ENCODE measurements around the gene IFT20.

The IFT20 gene

DNA sequence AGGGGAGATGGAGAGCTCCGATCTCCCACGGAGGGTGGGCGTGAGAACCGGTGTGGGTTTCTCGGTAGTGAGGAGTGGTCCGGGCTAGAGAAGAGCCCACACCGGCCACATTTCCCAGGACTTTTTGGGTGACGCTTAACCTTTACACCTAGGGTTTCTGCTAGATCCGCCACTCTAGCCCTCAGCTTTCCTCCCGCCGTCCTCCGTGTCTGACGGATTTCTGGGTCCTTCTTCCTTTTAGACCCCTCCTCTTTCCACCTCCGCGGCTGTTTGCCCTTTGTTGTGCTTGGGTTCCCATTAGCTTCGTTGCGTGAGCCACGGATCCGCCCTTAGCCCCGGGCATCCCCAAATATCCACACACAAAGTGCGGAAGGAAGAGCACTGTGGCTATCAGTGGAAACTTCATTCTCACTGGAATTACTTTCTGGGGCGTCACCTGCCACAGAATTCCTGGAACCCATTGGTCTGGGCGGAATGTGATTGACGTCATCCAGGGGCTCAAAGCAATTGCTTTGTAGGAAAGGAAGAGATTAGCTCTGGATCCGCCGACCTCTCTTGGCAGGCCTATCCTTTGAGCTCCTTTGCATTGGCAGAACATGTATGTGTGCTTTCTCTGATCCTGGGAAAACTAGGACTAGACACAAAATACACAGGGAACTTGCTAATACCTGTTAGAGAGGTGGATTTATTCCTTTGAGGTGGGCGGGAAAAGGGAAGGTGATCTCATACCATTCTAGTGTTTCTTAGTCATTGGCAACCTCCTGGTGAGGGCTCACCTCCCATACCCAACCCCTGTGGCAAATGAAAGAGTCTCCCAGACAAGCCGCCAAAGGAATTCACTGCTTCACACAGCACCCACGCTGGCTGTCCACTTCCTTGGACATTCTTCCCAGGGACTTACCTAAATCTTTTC is 943 bp upstream of the IFT20 start:
- DNase-seq (ENCODE audit: low read depth in 2 of 2) = no peak

DNA sequence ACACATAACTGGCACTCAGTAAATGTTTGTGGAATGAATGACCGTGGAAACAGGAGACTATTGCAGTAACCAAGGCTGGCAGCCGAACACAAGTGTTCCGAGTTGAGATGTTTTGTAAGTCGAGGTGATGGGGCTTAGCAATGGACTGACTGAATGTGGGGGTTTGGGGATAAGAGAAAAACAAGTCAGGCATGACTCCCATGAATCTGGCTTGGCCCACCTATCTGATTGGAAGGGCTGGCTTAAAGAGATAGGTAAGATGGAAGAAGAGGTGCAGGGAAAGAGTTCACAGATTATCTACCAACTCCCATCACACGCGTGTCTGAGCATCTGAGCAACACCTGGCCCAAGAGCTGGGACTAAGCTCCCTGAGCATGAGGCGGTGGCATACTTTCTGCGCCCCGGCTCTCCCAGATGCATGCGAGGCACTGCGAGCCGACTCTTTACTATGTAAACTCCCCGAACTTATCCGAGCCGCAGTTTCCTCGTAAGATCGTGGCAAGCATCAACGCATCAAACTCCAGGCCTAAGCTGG is 539 bp downstream of the IFT20 start:
- no peak for DNase-seq (ENCODE audit: low read depth in 2 of 2)

DNA sequence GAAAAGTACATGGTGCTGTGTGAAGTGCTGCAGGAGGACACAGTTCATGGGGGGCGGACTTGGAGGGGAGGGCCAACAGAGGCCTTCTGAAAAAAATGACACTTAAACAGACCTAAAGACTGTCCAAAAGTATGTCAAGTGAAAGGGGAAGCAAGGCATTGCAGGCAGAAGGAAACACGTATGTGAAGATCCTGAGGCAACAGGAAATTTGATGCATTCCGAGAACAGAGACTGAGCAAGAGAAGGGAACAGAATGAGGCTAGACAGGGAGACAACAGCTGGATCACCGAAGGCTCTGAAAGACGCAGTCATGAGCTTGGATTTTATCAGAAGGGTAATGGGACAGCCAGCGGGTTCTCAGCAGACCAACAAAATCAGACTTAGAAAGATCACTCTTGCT is 1.1 kb downstream of the IFT20 start:
- no peak for DNase-seq (ENCODE audit: low read depth in 2 of 2)

DNA sequence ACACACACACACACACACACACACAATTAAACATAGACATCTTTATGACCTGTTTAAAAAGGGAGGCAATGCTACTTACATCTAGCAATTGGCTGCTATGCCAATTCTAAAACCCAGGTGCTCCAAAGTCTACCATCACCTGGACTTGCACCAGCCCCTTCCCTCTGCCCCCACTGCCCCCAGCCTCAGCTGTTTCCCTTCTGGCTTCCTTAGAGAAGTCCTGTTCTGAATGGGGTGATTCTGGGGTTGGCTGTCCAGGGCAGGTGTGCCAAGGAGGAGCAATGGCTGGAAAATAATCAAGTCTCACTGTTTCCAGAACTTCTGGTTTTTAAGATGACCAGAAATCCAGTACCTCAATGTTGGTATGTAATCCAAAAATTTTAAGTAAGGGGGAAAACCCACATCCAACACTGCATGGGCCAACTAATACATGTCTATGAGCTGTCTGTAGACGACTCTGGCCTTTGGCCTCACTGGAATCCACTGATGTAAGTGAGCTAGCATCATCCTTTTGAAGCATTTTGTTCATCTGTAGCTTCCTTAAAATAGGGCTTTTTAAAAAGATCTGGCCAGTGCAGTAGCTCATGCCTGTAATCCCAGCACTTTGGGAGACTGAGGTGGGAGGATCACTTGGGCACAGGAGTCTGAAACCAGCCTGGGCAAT is 2.1 kb downstream of the IFT20 start:
- no peak for DNase-seq (ENCODE audit: low read depth in 2 of 2)

DNA sequence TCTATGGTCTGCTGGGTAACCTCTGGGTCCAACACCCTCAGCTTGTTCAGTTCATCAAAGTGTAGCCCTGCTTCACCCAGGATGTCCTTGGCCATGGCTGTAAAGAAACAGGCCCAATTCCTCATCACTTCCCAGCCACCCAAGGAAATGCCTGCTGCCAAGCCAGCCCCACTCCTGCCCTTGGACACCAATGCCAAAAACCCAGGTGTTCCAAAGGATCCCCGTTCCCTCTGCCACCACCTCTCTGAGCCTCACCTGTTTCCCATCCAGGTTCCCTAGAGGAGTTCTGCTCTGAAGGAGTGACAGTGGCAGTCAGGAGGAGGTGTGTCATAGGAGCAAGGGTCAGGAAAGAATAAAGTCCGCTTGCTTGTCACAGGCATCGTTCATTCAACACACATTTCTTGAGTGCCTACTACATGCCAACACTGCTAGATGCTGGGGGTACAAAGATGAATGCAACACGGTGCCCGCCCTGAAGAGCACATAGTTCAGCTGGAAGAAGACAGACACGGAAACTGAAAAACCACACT is 3.3 kb downstream of the IFT20 start:
- no peak for DNase-seq (ENCODE audit: low read depth in 2 of 2)

DNA sequence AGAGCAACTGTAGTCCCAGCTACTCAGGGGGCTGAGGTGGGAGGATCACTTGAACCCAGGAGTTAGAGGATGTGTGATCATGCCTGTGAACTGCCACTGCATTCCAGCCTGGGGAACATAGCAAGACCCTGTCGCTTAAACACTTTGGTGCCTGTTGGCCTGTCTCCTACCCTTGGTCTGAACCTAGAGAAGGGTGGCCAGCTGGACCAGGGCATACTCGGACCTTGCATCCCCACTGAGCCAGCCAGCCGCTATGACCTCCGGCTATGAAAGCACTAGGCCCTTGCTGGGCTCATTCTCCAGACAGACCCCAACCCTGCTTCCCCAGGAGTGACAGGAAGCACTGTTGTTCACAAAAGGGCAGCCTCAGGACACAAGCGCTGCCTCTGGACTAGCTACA is 4.6 kb downstream of the IFT20 start:
- no peak for DNase-seq (ENCODE audit: low read depth in 2 of 2)

DNA sequence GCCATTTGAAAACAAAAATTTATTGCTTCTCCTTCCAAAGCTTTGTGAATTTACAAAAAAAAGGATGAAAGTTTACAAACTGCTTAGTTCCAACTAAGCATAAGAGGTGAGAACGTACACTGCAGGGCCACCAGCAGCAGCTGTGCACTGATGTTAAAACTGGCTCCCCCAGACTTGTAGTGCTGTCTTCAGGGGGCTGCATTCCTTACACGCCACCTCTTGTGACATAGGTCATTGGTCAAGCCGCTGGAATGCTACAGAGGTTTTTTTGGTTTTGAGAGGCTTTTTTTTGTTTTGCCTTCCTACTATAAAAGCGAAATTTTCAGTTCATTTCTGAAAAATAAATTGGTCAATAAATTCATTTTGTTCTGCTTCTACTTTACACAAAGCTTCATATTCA is 6.9 kb downstream of the IFT20 start:
- DNase-seq (ENCODE audit: low read depth in 2 of 2) = no peak

DNA sequence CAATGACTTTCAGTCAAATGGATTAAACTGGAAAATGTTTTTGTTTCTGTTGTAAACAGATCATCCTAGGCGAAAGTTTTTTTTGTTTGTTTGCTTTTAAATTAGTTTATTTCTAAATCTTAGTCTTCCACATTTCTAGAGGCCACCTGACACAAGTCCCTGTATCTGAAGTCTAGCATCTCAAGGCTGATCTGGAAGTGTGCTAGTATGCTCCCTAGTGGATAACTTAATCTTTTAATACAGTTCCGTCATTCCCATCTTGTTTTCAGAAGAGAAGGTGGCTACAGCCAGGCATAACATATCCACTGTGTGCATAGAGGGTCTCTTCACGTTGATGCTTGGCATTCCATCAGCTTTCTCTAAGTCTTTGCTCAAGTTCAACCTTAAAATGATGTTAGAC is 7.6 kb downstream of the IFT20 start:
- no peak for DNase-seq (ENCODE audit: low read depth in 2 of 2)

DNA sequence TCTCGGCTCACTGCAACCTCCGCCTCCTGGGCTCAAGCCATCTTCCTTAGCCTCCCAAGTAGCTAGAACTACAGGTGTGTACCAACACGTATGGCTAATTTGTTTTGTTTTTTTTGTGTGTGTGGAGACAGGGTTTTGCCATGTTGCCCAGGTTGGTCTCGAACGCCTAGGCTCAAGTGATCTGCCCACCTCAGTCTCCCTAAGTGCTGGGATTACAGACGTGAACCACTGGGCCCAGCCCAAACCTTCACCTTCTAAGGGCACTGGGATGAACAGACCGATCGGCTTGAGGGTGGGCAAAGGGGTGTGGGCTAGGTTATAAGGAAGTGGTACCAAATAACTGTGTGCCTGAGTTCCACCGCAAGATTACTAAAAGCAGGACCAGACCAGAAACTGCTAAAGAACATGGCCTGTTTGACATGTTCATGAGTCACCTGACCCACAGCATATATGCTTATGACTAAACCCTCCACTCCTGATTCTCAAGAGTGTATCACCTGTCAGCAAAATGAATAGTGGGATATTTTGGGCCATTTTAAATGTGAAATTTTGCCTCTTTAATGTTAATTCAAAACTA is 8.2 kb downstream of the IFT20 start:
- no peak for DNase-seq (ENCODE audit: low read depth in 2 of 2)

DNA sequence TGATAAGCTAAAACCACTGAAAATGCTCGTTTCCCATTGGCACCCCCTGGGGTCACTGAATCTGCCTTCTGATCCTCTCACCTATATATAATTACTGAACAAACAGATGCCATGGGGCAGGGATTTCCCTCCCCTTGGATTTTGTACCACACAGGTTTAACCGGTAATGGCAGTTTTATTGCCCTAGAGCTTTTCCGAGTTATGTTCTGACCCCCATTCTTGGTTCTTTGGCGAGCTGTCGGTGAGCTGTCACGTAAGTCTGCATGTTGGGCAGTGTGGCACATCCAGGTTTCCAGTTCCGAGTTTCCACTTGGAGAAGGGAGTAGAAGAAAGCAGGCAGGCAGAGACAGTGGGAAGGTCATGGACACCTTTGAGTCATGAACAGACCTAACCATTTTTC is 9.2 kb downstream of the IFT20 start:
- DNase-seq (ENCODE audit: low read depth in 2 of 2) = no peak

DNA sequence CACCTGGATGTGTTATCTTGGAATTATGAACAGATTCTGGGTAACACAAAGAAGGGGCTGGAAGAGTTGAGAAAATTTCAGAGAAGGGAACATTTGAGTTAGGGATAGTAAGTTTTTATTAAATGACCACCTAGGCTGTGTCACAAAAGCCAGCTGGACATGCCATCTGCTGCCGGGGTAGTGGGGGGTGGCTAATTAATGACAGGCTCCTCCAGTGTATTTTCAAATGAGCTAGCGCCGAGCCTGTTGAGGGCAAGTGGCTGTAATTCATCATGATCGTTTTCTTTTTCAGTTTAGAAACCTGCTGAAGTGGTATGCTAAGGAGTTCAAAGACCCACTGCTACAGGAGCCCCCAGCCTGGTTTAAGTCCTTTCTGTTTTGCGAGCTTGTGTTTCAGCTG is 10.1 kb downstream of the IFT20 start:
- DNase-seq (ENCODE audit: low read depth in 2 of 2) = no peak

DNA sequence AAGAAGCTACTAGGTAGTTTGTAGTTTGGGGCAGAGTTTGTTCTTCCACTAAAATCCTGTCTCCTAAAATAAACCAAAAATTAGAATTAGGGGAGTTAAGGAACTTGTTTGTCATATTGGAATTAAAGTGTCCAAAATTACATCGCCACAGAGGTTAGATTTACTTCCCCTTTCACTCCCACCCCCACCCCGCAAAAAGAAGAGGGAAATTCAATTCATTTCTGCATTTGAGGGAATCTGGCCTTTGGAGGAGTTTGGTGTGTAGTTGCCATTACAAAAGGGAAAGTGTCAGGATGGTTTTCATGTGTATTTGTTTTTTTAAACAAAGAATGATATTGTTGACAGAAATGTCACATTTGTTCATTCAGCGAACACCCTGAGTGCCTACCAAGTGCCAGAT is 10.5 kb downstream of the IFT20 start:
- DNase-seq (ENCODE audit: low read depth in 2 of 2) = no peak

DNA sequence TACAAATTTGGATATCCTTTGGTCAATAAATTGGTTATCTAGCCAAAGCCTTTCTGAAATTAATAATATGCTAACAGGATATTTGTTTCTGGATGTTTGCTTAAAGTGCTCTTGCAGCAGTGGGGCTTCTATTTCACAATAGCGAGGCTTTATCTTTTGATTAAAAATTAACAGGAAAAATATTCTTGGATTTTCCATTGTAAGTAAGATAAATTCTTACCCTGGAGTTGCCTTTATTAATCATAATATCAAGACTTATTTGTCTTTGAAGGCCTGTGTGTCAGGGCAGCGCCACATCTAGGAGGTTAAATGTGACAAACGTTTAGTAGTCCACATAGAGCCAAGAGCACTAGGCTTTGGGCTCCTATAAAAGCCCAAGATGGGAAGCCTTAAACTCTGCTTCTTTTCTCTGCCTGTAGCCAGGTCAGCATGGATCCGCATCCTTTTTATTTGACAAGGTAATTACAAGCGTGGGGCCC is 11.0 kb downstream of the IFT20 start:
- no peak for DNase-seq (ENCODE audit: low read depth in 2 of 2)

DNA sequence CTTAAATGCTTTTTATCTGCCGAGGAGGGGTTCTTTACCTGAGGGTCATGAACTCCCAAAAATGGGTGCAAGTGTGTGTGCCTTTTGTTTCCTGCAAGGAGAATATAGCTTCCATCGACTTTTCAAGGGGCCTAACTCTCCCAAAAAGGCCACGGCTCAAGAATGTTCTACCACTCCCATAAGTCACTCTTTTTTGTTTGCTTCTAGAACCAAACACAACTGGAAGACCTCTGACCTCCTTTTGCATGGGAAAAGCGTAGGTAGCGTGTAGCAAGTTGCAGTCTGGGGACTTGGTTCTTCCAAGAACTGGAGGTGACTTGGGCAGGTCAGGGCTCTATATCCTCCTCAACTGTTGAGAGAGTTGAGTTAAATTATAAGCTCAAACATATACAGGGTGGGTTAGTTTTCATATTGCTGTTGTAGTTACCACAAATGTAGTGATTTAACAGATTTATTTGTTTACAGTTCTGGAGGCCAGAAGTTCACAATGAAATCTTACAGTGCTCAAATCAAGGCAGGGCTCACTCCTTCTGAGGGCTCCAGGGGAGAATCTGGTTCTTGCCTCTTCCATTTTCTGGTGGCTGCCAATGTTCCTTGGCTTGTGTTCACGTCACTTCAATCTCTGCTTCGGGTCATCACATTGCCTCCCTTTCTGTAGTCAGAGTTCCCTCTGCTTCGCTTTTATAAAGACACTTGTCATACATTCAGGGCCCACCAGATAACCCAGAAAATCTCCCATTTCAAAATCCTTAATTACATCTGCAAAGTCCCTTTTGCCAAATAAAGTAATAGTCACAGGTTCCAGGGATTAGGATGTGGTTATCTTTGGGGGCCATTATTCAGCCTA is 14.8 kb downstream of the IFT20 start:
- DNase-seq (ENCODE audit: low read depth in 2 of 2) = no peak

DNA sequence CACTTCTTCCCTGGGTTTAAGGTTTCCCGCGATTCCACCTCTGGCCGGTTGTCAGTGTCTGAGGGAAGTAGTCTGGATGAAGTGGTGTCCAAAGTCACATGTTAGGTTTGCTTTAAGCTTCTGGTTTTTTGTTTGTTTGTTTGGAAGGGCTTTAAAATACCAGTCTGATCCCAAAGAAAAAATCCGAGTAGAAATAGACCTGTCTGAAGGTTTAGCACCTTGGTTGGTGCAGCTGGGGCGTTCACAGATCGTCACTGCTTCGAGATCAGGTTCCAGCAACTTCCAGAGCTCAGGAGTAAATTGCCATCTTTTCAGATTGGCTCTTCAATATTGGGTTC is 15.7 kb downstream of the IFT20 start:
- DNase-seq (ENCODE audit: low read depth in 2 of 2) = no peak

DNA sequence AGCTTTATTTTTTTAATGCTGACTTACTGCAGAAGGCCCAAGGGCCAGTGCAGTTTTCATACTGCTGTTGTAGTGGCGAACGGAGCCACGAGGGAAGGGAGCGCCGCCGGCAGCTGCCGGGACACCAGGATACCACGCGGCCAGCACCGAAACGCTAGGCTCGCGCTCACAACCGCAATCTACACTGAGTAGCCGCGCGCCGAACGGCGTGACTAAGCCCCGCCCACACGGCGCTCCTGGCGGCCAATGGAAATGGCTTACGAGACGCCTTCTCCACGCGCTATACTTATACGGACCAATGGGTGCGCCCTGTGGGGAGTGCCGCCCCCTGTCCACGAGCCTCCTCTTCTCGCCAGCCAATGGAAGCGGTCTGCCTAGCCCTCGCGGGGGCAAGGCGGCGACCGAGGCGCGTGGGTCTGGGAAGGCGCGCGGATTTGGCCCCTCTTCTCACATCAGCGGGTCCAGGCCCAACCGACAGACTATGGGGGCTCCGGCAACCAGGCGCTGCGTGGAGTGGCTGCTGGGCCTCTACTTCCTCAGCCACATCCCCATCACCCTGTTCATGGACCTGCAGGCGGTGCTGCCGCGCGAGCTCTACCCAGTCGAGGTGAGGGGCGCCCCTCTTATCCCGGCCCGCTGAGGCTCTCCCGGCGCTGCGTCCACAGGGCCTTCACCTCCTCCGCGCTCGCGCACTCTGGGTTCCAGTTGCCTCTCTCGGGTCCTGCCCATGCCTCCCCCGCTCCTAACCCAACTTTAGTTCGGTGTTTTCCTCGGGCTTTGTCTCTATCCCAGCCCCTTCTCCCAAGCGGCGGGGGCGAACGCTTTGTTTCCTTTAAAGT is 16.3 kb downstream of the IFT20 start, which contains the start of gene TMEM97:
Gene TMEM97, plus strand, starts transcription at position 442 of the 839 bp plus-strand sequence. Its CDS starts 40 bp downstream, at position 482.
- peak; percentile 90 to 95 for DNase-seq (ENCODE audit: low read depth in 2 of 2)

DNA sequence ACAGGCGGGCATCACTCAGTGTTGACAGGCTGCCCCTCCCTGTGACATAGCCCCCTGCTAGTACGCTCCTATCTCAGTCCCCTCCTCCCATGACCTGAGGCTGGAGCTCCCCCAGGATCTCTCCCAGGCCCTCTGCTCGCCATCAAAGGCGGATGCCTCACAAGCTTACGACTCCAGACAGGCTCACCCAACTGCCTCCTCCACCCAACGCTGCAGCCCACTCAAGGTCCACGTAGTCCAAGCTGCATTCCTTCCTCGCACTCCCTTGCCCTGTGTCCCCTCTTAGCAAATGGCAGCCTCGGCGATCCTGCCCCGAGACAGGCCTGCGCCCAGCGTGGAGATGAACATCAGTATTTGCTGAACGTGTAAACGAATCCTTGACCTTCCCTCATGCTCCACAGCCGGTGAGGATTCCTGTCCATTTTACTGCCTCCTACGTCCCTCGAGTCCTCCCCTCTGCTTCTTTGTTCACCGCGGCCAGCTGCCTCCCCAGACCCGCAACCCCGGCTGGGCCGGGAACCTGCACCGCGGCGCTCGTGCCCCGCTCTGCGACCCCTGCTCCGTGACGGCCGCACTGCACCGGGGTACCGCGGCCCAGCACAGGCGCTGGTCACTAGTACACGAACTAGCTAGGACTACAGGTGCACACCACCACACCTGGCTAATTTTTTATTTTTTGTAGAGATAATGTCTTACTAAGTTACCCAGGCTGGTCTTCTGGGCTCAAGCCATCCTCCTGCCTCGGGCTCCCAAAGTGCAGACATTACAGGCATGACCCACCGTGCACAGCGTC is 17.1 kb downstream of the IFT20 start:
- DNase-seq (ENCODE audit: low read depth in 2 of 2) = no peak

DNA sequence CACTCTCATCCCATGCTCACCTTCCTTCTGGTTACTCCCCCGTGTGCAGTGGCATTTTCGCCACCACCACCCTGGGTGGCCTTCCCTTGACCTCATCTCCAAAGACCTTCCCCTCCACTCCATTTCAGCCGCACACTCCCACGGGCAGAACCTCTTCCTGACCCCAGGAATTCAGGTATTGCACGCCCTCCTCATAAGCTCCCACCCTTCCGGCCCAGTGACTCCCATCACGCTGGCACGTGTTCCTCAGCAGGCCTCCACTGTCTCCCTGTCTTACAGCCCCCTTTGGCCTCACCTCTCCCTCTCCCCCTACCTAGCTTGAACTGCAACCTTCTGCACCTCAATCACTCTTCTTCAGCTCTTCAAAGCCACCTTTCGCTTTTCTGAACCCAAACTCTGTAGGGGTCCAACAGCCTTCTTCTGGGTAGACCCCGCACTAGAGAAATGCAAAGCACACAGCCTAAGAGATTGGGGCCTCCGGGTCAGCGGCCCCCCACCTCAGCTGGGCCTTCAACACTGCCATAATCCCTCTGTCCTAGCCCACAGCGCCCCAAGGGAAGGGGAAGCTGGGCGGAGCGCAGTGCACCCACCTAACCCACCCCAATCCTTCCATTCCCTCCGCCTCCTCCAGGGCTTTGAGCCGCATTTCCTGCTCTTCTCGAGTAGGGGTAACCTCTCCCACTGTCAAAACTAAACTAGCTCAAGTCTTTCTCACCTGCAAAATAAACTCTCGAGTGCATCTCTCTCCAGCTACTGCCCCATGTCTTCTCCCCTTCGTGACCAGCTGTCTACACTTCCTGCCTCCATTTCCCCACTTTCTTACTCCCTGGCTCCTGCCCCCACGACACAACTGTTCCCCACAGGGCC is 17.9 kb downstream of the IFT20 start:
- no peak for DNase-seq (ENCODE audit: low read depth in 2 of 2)

Measured in stimulated activated CD4-positive, alpha-beta T cell treated with anti-CD3 and anti-CD28 coated beads, Interleukin-12 subunit alpha, Interleukin-12 subunit beta, amount 100 ng/mL, for 24 hours (primary cell).